Aorta (tissue), 5 donors: ENCODE data around the gene MNT. TPM values are rescaled to one million over a fixed set of nuclear protein-coding genes. Genes with fewer than 3 reads are reported as not detected.

Experiments used
- ATAC-seq: fragments of 200-7000 bp; cut with Tn5 transposase; one replicate; pipeline ENCODE4 v1.9.1; 2022; ENCODE audit warnings: moderate library complexity; ENCODE audit not compliant: low FRiP score
- DNase-seq, 2 donors: peaks; one replicate each; pipeline ENCODE4 v3.0.0-alpha.2; 2020
- H3K27ac ChIP-seq, 2 donors: one replicate each; pipeline ENCODE4 v1.5.1; 2013; ENCODE audit warnings: low read length in 2 of 2, mild to moderate bottlenecking in 2 of 2, moderate library complexity in 2 of 2, control low read depth in 1 of 2, inconsistent platforms in 1 of 2, low read depth in 1 of 2
- H3K27me3 ChIP-seq, 2 donors: one replicate each; pipeline ENCODE4 v1.6.1; 2013; ENCODE audit warnings: control low read depth in 1 of 2, low read length in 1 of 2, mild to moderate bottlenecking in 1 of 2, moderate library complexity in 1 of 2; ENCODE audit not compliant: insufficient read depth in 2 of 2, control insufficient read depth in 1 of 2
- H3K36me3 ChIP-seq, 2 donors: one replicate each; pipeline ENCODE4 v1.6.1; 2013; ENCODE audit warnings: control low read depth in 1 of 2, low read length in 1 of 2, mild to moderate bottlenecking in 1 of 2; ENCODE audit not compliant: insufficient read depth in 2 of 2, control insufficient read depth in 1 of 2
- H3K4me1 ChIP-seq, 2 donors: one replicate each; pipeline ENCODE4 v1.6.1; 2013; ENCODE audit warnings: low read length in 2 of 2, control low read depth in 1 of 2, mild to moderate bottlenecking in 1 of 2, moderate library complexity in 1 of 2; ENCODE audit not compliant: insufficient read depth in 2 of 2, control insufficient read depth in 1 of 2
- H3K4me3 ChIP-seq, 2 donors: one replicate each; pipeline ENCODE4 v1.5.1; 2013; ENCODE audit warnings: low read length in 2 of 2, control low read depth in 1 of 2, mild to moderate bottlenecking in 1 of 2
- H3K9me3 ChIP-seq: one replicate; pipeline ENCODE4 v1.6.1; 2013; ENCODE audit warnings: mild to moderate bottlenecking, low read length; ENCODE audit not compliant: control insufficient read depth
- WGBS, 2 donors: extraction: QIAGEN DNeasy Blood & Tissue Kit; methylation state at CpG; one replicate each; pipeline ENCODE4 v1.1.7; 2013; 5-methylcytosine and 5-hydroxymethylcytosine counted together
- intact Hi-C, 2 donors: fragments of 100-400 bp; cut with DNase I; formaldehyde crosslinking; loops; one replicate each; pipeline versions ENCODE4 v1.14.2 to v1.15.0; 2022
- polyA plus RNA-seq, 2 donors: library from polyadenylated mRNA; stranded (reverse); fragments of 200-250 nt; gene quantifications; one replicate each; pipeline ENCODE4 v1.2.3, GENCODE V29; 2013
- total RNA-seq, 2 donors: library from RNA; stranded (reverse); fragmentation: NEBNext Ultra II Directional; extraction: Animal tissue kit (Norgen Biotek cat#: 25700); gene quantifications; one replicate each; pipeline ENCODE4 v1.2.1, GENCODE V29; 2021
- donor health status: healthy with polysubstance abuse.
- donor health status: Bipolar disorder and iron deficiency.
- donor health status: DM: no; HTN: no; CAD: no.
- donor health status: DM: no; HTN: no; CAD: no.
- donor health status: DM: yes; HTN: yes; CAD: no.

The MNT gene
- total and polyA plus RNA-seq, 4 donors, result 8.3 to 35.7 (median 18.6) TPM

DNA sequence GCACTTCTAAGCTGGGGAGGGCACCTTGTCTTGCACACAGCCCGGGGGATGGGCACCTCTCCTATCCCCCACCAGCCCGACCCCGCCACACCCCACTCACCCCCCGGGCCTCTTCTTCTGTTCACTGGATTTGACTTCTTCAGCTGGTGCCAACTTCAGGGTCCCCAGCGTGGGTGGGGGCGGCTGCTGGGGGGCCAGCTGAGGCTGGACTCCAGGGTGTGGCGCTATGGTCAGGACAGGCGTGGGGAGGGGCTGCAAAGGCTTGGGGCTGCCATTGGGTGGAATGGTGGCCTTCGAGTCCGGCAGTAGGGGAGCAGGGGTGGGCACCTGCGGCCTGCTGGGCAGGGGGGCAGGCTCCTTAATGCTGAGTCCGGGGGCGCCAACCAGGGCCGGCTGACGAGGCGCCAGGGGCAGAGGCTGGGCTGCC lies 6.1 kb downstream of the MNT start:
- Histone ChIP-seq H3K27me3 (no peaks in the 10 kb centered on the region), H3K4me3 (no peak overlapping the region), H3K27ac (peak overlapping the region in 1 of 2 donors; percentile 38), H3K36me3 (no peaks in the 10 kb centered on the region), H3K4me1 (peaks cover 0 to 2% of the 10 kb centered on the region in 2 donors), H3K9me3 (no peaks in the 10 kb centered on the region)
- DNase-seq (peak in 1 of 2 donors; percentile 50), ATAC-seq (no peak)
- intact Hi-C loops, result loop anchor here in 1 of 2 donors (5.0 kb wide), 1 partner anchor 57 kb away; the partner anchor contains the start of genes SGSM2 and TSR1
- WGBS, 2 donors, result 84 to 87% methylated on average over 14 to 16 of the region's 16 CpGs

GRCh38 chr17:2393954-2394749 lies 6.7 kb downstream of the MNT start:
- Histone ChIP-seq H3K4me3 (no peak overlapping the region), H3K27me3 (no peaks in the 10 kb centered on the region), H3K36me3 (no peaks in the 10 kb centered on the region), H3K9me3 (no peaks in the 10 kb centered on the region), H3K27ac (peak overlapping the region in 1 of 2 donors; percentile 38), H3K4me1 (peaks cover 0 to 2% of the 10 kb centered on the region in 2 donors)
- DNase-seq, result peak in 1 of 2 donors; percentile 61
- intact Hi-C loops, result loop anchor here in 1 of 2 donors (5.0 kb wide), 1 partner anchor 57 kb away; the partner anchor contains the start of genes SGSM2 and TSR1
- WGBS, 2 donors, result 17 to 45% methylated on average over 18 to 53 of the region's 53 CpGs
- no peak for ATAC-seq

- H3K27me3 ChIP-seq, result no peaks in the 10 kb centered on the region
- ATAC-seq (peak; percentile 71), DNase-seq (peak; percentile 94 to 96)
- intact Hi-C loops, result loop anchor here in 1 of 2 donors (5.0 kb wide), 1 partner anchor 56 kb away; the partner anchor contains the start of genes SGSM2 and TSR1
- peak overlapping the region; percentile 79 to 82 for H3K4me3 ChIP-seq
- no peaks in the 10 kb centered on the region for H3K9me3 ChIP-seq
- WGBS, 2 donors, result 0 to 1% methylated on average over 60 to 99 of the region's 99 CpGs
- no peaks in the 10 kb centered on the region for H3K36me3 ChIP-seq
- H3K27ac ChIP-seq, result peak overlapping the region; percentile 87 to 95
- peaks cover 0 to 2% of the 10 kb centered on the region in 2 donors for H3K4me1 ChIP-seq
Measured at GRCh38 chr17:2393174-2393953, 7.5 kb downstream of the MNT start.

DNA sequence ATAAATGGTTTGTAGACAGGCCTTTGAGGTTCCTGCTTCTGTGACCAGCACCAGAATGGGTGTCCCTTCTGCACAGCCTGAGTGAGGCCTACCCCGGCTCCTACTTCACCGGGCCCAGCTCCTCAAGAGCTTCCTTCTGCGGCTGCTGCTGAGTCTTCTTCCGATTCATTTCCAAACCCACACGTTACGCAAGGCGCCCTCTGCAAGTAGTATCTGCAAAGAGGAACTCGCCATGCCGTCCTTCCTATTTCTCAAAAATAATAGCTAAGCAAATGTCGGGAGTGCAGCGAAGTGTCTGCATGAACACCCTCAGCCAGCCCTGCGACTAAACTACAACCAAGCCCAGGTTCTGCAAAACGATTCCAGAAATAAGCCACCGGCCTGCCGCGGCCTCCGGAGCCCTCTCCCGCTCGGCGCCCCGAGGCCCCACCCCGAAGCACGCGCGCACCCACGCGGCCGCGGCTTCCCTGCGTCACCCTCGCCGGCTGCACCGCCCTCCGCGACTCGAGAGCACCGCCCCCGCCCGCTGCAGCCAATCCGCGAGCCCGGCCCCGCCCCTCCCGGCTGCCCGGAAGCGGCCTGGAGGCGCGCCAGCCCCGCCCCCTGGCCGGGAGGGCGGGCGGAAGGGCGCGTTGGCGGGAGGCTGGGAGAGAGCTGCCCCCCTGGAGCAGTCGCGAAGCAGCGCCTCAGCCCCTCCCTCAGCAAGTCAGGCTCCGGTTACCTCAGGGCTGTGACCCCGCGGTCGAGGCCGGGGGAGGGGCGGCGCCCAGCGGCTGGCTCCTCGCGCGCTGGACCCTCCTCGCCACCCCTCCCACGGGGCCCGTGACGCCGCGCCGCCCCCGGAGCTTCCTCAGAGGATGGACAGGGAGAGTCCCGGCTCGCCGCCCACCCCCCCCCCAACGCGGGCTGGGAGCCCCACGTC lies 8.3 kb downstream of the MNT start:
- intact Hi-C loops, result loop anchor here in 1 of 2 donors (5.0 kb wide), 1 partner anchor 55 kb away; the partner anchor contains the start of genes SGSM2 and TSR1
- no peaks in the 10 kb centered on the region for H3K36me3 ChIP-seq
- H3K27ac ChIP-seq, result peak overlapping the region; percentile 87 to 95
- DNase-seq (peak; percentile 97 to 98), ATAC-seq (peak; percentile 81)
- H3K4me3 ChIP-seq, result peak overlapping the region; percentile 79 to 82
- no peaks in the 10 kb centered on the region for H3K9me3 ChIP-seq
- H3K27me3 ChIP-seq, result no peaks in the 10 kb centered on the region
- 1% methylated on average over 71 to 83 of the region's 83 CpGs for WGBS, 2 donors
- peaks cover 0 to 2% of the 10 kb centered on the region in 2 donors for H3K4me1 ChIP-seq

DNA sequence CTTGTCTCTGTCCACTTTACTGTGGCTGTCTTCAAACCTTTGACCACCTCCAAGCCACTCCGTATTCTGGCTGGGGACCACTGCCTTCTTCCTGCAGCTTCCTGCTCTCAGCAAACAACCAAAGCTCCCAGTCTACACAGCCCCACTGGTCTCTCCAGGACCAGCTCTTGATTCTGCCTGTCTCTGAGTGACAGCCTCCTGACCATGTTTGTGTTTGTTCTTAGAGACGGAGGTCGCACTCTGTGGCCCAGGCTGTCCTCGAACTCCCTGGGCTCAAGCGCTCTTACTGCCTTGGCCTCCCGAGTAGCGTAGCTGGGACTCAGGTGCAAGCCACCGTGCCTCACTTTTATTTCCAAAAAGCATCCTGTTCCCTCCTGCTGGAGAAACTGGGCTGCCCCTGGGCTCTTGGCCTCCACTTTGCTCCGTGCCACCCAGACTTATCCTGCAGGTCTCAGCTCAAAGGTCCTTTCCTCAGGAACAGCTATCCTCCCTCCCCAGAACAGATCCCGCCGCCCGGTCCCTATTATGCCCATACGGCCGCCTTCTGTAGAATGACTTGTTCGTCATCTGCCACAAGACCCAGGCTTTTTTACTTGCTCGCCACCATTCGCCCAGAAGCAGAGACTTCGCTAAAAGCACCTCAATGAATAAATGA lies 9.1 kb downstream of the MNT start:
- peaks cover 0 to 2% of the 10 kb centered on the region in 2 donors for H3K4me1 ChIP-seq
- no peak for ATAC-seq
- H3K27me3 ChIP-seq, result no peaks in the 10 kb centered on the region
- H3K9me3 ChIP-seq, result no peaks in the 10 kb centered on the region
- H3K36me3 ChIP-seq, result no peaks in the 10 kb centered on the region
- peak in 1 of 2 donors; percentile 45 for DNase-seq
- H3K4me3 ChIP-seq, result no peak overlapping the region
- H3K27ac ChIP-seq, result peak overlapping the region in 1 of 2 donors; percentile 14
- intact Hi-C loops, result loop anchor here in 1 of 2 donors (5.0 kb wide), 1 partner anchor 54 kb away; the partner anchor contains the start of genes SGSM2 and TSR1
- WGBS, 2 donors, result 76 to 77% methylated on average over 18 of the region's 18 CpGs

- no peaks in the 10 kb centered on the region for H3K9me3 ChIP-seq
- no peaks in the 10 kb centered on the region for H3K36me3 ChIP-seq
- WGBS, 2 donors, result 71 to 80% methylated on average over 12 of the region's 12 CpGs
- H3K4me3 ChIP-seq, result no peak overlapping the region
- ATAC-seq, result no peak
- no peak overlapping the region for H3K27ac ChIP-seq
- DNase-seq, result peak in 1 of 2 donors; percentile 65
- intact Hi-C loops, result loop anchor here in 1 of 2 donors (5.0 kb wide), 1 partner anchor 53 kb away; the partner anchor contains the start of genes SGSM2 and TSR1
- H3K4me1 ChIP-seq, result no peaks in the 10 kb centered on the region
- H3K27me3 ChIP-seq, result no peaks in the 10 kb centered on the region
Measured at GRCh38 chr17:2390199-2390836, 10.5 kb downstream of the MNT start.

DNA sequence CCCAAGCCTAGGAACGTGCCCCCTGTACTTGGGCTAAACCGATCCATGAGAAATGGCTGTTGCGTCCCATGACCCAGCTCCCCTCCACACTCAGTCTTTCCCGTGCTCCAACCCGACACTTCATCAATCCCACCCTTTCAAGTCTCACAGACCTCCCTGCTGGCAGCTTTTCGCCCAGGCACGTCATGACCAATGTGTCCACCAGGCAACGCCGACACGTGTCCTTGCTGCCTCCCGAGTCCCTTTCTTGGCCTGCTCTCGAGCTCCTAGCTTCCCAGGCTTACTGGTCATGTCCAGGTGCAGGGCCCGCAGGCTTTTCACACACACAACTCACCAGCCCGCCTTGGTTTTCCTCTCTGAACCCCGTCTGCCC lies 12.2 kb downstream of the MNT start:
- intact Hi-C loops, result no loop called here
- no peaks in the 10 kb centered on the region for H3K36me3 ChIP-seq
- WGBS, 2 donors, result 89% methylated on average over 15 of the region's 15 CpGs
- DNase-seq (no peak), ATAC-seq (no peak)
- no peaks in the 10 kb centered on the region for H3K9me3 ChIP-seq
- H3K27ac ChIP-seq, result no peak overlapping the region
- H3K4me1 ChIP-seq, result no peaks in the 10 kb centered on the region
- no peak overlapping the region for H3K4me3 ChIP-seq
- H3K27me3 ChIP-seq, result no peaks in the 10 kb centered on the region
